Fibroblast of villous mesenchyme (primary cell): ENCODE results near the gene CNOT6. TPM values are rescaled to one million over a fixed set of nuclear protein-coding genes. Genes with fewer than 3 reads are reported as not detected.

ENCODE experiments used
- DNase-seq: peaks from one replicate; pipeline ENCODE4 v3.0.0-alpha.2; 2010; ENCODE audit warnings: low read depth
- H3K4me3 ChIP-seq: 2 replicates; pipeline ENCODE4 v1.5.1; 2011; ENCODE audit warnings: low read depth, mild to moderate bottlenecking, low read length
- CTCF ChIP-seq: IDR thresholded peaks from 2 replicates; pipeline ENCODE4 v1.5.1; 2012; ENCODE audit warnings: low read depth, mild to moderate bottlenecking, low read length; ENCODE audit not compliant: insufficient read depth
- total RNA-seq: library from RNA; depleted of rRNA; stranded (reverse); fragments of >200 nt; gene quantifications from 2 replicates; pipeline ENCODE4 v1.2.3, GENCODE V29; 2012

CNOT6 gene
- total RNA-seq, 1 donor = 16.4 TPM

DNA sequence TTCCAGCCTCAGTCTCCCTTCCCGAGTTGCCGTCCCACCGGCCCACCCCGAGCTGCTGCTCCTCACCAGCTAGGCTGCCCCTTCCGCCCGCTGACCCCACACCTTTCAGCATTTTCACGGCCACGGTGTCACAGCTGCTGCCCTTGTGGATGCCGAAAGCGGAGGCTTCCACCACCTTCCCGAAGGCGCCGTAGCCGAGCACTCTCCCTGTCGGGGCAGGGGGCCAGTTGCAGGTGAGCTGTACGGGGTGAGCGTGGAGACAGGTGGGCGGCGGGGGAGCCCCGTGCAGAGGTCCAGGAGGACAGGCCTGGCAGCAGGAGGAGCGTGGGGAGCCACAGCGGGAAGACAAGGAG is 125.4 kb downstream of the CNOT6 start:
- no peak for TF ChIP-seq CTCF
- DNase-seq = no peak
- H3K4me3 ChIP-seq = no peak overlapping the region

- DNase-seq = no peak
- no peak overlapping the region for H3K4me3 ChIP-seq
- TF ChIP-seq CTCF = no peak
Observed at GRCh38 chr5:180620014-180620413, 125.8 kb downstream of the CNOT6 start.

DNA sequence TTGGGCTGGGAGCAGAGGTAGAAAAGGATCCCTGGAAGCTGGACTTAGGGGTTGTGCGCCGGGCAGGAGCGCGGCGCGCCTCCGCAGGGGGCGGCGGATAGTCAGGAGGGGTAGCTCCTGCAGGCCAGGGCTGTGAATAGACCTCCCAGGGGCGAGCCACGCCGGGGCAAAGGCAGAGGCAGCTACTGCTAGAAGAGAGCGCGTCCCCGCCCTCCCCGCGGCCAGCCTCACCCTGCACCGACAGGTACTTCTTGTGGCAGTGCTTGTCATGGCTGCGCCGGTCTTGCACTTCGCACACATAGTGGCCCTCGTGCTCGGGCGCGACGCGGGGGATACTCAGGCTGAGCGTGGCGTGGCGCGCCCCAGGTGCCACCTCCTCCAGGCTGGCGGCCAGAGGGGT is 127.1 kb downstream of the CNOT6 start:
- no peak for DNase-seq
- no peak for TF ChIP-seq CTCF
- H3K4me3 ChIP-seq = no peak overlapping the region

DNA sequence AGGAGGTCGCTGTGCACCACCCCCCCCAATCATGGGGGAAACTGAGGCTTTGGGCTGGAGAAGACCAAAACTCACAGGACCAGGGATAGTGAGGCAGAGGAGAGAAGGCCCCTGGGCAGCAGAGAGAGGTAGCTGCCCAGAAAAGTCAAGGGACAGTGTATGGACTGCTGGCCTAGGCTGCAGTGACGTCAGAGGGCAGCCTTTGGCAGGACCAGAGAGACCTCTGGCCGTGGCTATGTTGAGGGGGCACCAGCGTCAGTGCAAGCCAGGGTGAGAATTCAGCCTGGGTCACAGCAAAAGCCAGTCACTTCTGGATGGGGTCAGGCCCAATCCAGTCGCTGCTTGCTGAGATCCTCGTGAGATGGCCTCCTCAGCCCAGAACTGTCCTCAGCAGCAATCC is 128.7 kb downstream of the CNOT6 start:
- TF ChIP-seq CTCF = no peak
- no peak for DNase-seq
- H3K4me3 ChIP-seq = no peak overlapping the region

- no peak overlapping the region for H3K4me3 ChIP-seq
- TF ChIP-seq CTCF = no peak
- no peak for DNase-seq
Observed at GRCh38 chr5:180623411-180623834, 129.2 kb downstream of the CNOT6 start.

DNA sequence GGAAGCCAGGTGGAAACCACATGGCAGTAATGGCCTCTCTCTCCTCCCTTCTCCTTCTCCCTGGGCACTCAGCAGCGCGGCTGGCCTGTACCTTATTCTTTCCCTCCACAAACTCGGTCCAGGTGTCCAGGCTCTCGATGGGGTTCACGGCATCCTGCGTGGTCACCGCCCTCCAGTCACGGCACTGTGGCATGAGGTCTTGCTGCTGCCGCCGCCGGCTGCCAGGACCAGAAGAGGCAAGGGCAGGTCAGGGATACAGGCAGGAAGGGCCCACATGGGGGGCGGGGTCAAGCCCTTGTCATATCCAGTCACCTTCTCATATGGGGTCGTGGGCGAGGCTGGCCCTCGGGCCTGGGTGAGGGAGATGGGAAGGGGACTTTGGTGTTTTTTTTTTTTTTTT is 129.7 kb downstream of the CNOT6 start:
- no peak for TF ChIP-seq CTCF
- no peak for DNase-seq
- no peak overlapping the region for H3K4me3 ChIP-seq

GRCh38 chr5:180624587-180624986 is 130.4 kb downstream of the CNOT6 start:
- H3K4me3 ChIP-seq = no peak overlapping the region
- DNase-seq = no peak
- TF ChIP-seq CTCF = no peak
